Choroid plexus epithelial cell (primary cell): ENCODE data around the gene WDR43.
A peak's percentile ranks its signal among the peaks of the same experiment; 100 is the strongest.

ENCODE experiments used
- DNase-seq: peaks from one replicate; pipeline ENCODE4 v3.0.0-alpha.2; 2010; ENCODE audit warnings: low read depth
- H3K4me3 ChIP-seq: 2 replicates; pipeline ENCODE4 v1.5.1; 2011; ENCODE audit warnings: low read depth, mild to moderate bottlenecking, control low read depth, low read length, moderate library complexity
- TF ChIP-seq, protein P1 (sequence below): conservative IDR thresholded peaks from 2 replicates; pipeline ENCODE4 v1.5.1; 2011; ENCODE audit warnings: low read depth, mild to moderate bottlenecking, control low read depth, inconsistent platforms, low read length, moderate library complexity

WDR43 gene

DNA sequence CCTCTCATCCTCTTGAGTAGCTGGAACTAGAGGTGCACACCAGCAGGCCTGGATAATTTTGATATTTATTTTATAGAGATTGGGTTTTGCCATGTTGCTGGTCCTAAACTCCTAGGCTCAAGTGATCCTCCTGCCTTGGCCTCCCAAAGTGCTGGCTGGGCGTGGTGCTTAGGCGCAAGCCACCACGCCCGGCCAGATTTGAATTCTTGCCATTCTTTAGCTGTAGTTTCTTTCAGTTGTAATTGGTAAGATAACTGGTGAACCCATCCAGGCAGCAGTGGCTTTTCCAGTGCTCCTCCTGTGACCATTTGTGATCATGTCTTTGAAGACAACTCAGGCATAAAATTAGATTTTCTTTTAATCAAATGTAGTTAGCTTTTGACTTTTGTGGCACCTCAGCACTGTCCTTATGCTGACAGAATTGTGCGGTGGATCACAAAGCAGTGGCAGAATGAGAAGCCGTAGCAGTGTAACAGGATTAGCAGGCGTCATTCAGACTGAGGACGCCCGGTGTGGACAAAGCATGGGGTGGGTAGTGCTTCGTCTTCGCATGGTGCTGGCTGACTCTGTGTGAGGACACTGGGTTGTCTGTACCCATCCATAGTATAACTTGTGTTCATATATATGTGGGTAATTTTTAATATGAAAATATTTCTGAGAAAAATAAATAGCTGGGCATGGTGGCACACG is 56.6 kb downstream of the WDR43 start:
- DNase-seq = no peak
- H3K4me3 ChIP-seq = no peak overlapping the region
- TF ChIP-seq, protein P1, sequence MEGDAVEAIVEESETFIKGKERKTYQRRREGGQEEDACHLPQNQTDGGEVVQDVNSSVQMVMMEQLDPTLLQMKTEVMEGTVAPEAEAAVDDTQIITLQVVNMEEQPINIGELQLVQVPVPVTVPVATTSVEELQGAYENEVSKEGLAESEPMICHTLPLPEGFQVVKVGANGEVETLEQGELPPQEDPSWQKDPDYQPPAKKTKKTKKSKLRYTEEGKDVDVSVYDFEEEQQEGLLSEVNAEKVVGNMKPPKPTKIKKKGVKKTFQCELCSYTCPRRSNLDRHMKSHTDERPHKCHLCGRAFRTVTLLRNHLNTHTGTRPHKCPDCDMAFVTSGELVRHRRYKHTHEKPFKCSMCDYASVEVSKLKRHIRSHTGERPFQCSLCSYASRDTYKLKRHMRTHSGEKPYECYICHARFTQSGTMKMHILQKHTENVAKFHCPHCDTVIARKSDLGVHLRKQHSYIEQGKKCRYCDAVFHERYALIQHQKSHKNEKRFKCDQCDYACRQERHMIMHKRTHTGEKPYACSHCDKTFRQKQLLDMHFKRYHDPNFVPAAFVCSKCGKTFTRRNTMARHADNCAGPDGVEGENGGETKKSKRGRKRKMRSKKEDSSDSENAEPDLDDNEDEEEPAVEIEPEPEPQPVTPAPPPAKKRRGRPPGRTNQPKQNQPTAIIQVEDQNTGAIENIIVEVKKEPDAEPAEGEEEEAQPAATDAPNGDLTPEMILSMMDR = no peak

DNA sequence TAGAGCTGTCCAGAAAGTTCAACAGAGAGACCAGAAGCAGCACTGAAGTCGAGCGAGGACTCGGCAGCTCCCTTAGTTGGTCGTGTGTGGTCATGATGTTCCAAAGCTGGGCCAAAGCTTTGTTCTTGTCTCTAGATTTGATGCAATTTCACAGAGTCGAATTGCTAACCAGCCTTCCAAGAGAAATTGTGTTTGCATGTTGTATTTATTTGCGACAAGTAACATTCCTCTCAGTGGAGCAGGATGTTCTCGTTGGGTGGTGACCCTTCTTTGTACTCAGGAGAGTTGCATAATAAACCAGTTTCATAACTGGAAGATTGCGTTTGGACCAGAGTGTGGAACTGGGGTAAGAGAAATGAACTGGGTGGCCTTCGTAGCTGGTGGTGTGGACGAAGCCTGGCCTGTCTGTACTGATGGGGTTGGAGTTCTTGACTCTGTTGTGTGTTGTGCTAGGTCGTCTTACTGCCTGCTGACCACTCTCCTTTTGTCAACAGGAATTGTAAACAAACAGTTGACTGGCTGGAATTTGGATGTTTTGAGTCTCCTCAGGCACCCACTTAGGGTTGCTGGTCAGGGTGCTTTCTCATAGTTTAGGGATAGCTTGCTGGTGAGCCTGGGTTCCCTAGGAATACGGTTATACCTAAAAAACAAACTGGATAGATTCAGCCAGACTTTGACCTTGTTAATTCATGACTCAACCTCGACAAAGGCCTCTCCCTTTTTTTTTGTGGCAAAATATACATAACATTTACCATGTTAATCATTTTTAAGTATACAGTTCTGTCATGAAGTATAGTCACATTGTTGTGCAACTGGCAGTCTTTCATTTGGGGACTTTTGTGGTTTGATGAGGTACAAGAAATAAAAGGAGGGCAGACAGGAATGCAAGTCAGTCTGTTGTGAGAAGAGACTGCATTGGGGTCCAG is 57.7 kb downstream of the WDR43 start:
- TF ChIP-seq, protein P1 = no peak
- no peak overlapping the region for H3K4me3 ChIP-seq
- DNase-seq = peak; percentile 97

DNA sequence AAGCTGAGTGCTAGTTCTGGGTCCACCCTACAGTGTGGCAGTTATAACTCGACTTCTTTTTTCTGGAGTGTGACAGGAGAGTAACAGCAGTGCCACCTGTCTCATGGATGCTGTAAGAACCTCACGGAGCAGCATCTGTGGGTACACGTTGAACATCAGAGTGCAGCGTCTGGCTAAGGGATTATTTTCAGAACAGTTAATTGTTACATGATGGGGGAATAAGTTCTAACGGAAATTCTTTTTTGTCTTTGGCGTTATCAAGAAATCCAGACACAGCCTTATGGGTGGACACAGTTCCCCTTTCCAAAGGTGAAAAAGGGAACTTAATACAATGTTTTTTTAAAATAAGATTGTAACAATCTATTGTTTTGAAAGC is 58.4 kb downstream of the WDR43 start:
- TF ChIP-seq, protein P1 = no peak
- no peak overlapping the region for H3K4me3 ChIP-seq
- DNase-seq = peak; percentile 26

DNA sequence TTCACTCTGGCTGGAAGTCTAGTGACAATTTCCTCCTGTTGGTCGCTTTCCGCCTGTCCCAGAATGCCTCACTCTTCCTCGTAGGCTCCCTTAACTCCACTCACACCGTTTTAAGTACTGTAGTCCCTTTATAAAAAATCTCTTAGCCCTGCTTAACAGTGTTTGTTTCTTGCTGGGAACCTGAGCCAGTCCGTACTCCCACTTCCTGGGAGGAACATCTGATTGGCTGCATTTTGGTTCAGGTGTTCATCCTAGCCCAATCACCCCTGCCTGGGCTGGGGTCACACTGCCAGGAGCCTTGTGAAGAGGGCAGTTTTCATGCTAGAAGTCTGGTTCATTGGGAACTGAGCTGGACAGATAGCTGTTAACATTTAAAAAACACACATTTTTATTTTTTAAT is 61.0 kb downstream of the WDR43 start:
- TF ChIP-seq, protein P1 = no peak
- DNase-seq = no peak
- H3K4me3 ChIP-seq = no peak overlapping the region

DNA sequence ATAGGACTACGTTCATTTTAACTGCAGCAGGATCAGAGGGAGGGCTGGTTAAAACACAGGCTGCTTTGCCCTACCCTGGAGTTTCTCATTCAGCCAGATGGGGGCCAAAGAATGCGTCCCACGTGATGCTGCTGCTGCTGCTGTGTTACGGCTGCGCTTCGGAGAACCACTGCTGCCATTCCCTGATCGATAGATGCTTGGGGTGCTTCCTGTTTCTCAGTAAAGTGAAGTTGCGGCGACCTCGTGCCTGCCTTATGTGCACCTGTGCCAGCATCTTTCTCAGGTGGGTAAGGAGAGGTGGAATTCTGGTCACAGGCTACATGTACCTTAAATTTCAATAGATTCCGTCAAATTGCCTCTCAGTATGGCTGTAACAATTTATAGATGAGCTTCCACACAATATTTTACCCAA is 62.0 kb downstream of the WDR43 start:
- TF ChIP-seq, protein P1 = peak; percentile 64
- H3K4me3 ChIP-seq = peak overlapping the region; percentile 38
- peak; percentile 70 for DNase-seq

DNA sequence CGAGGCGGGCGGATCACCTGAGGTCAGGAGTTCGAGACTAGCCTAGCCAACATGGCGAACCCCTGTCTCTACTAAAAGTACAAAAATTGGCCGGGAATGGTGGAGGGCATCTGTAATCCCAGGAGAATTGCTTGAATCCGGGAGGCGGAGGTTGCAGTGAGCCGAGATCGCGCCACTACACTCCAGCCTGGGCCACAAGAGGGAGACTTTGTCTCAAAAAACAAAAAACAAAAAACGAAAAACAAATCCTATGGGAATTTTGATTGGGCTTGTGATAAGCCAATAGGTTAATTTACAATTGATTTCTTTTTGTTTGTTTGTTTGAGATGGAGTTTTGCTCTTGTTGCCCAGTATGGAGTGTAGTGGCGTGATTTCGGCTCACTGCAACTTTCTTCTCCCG is 62.4 kb downstream of the WDR43 start:
- TF ChIP-seq, protein P1 = peak; percentile 56
- no peak overlapping the region for H3K4me3 ChIP-seq
- DNase-seq = peak; percentile 45
